WTC11 (cell line): Measurements from ENCODE around the gene ATP2A3. TPM values are rescaled to one million over a fixed set of nuclear protein-coding genes. Genes with fewer than 3 reads are reported as not detected.

ENCODE experiments used
- ATAC-seq: fragments of 200-7000 bp; cut with Tn5 transposase; 2 replicates; pipeline ENCODE4 v1.10.0; 2021; ENCODE audit warnings: mild to moderate bottlenecking, moderate library complexity
- CTCF ChIA-PET: fragments of 300-600 bp; sonication (Branson Sonifier 250); formaldehyde crosslinking; loops from one replicate; lab custom pipeline; 2021; ENCODE audit warnings: antibody characterized with exemption; lab: Charles Lee
- POLR2A ChIA-PET: fragments of 350-600 bp; sonication (Branson Sonifier 250); formaldehyde crosslinking; loops from one replicate; lab custom pipeline; 2021; ENCODE audit warnings: antibody characterized with exemption; lab: Charles Lee
- DNase-seq: peaks from one replicate; pipeline ENCODE4 v3.0.0; 2021; ENCODE audit warnings: low spot score
- H3K27ac Mint-ChIP-seq: 2 replicates; pipeline ENCODE4 v1.8.0; 2021; ENCODE audit warnings: mixed read lengths
- H3K27me3 Mint-ChIP-seq: 2 replicates; pipeline ENCODE4 v1.8.0; 2021; ENCODE audit warnings: low read depth, mild to moderate bottlenecking, moderate library complexity, mixed read lengths
- H3K36me3 Mint-ChIP-seq: 2 replicates; pipeline ENCODE4 v1.8.0; 2021; ENCODE audit warnings: mixed read lengths
- H3K4me1 Mint-ChIP-seq: 2 replicates; pipeline ENCODE4 v1.8.0; 2022; ENCODE audit warnings: mixed read lengths
- H3K4me3 Mint-ChIP-seq: 2 replicates; pipeline ENCODE4 v1.8.0; 2021; ENCODE audit warnings: mild to moderate bottlenecking, moderate library complexity, mixed read lengths
- H3K9me3 Mint-ChIP-seq: 2 replicates; pipeline ENCODE4 v1.8.0; 2021; ENCODE audit warnings: mixed read lengths
- AFF4 ChIP-seq: sonication (generic); formaldehyde crosslinking; IDR thresholded peaks from 2 replicates; pipeline ENCODE4 v1.8.1; 2023; ENCODE audit warnings: mild to moderate bottlenecking, missing genetic modification reagents, borderline replicate concordance
- ATF1 ChIP-seq: sonication (generic); formaldehyde crosslinking; IDR thresholded peaks from 2 replicates; pipeline ENCODE4 v1.8.1; 2023; ENCODE audit warnings: mild to moderate bottlenecking, moderate library complexity, missing genetic modification reagents
- ATF6 ChIP-seq: sonication (generic); formaldehyde crosslinking; IDR thresholded peaks from 2 replicates; pipeline ENCODE4 v1.8.1; 2023; ENCODE audit warnings: mild to moderate bottlenecking, missing genetic modification reagents
- CREB1 ChIP-seq: sonication (generic); formaldehyde crosslinking; IDR thresholded peaks from 2 replicates; pipeline ENCODE4 v1.8.0; 2023; ENCODE audit warnings: mild to moderate bottlenecking, missing genetic modification reagents
- ETV6 ChIP-seq: sonication (generic); formaldehyde crosslinking; IDR thresholded peaks from 2 replicates; pipeline ENCODE4 v1.8.1; 2022; ENCODE audit warnings: mild to moderate bottlenecking, missing genetic modification reagents
- FOXP1 ChIP-seq: sonication (generic); formaldehyde crosslinking; IDR thresholded peaks from 2 replicates; pipeline ENCODE4 v1.8.0; 2022; ENCODE audit warnings: missing genetic modification reagents, mild to moderate bottlenecking, moderate library complexity, borderline replicate concordance
- FOXP4 ChIP-seq: sonication (generic); formaldehyde crosslinking; IDR thresholded peaks from 2 replicates; pipeline ENCODE4 v1.8.0; 2022; ENCODE audit warnings: mild to moderate bottlenecking, missing genetic modification reagents
- HMGXB4 ChIP-seq: sonication (generic); formaldehyde crosslinking; IDR thresholded peaks from 2 replicates; pipeline ENCODE4 v1.8.1; 2023; ENCODE audit warnings: mild to moderate bottlenecking, moderate library complexity, missing genetic modification reagents
- IRF2 ChIP-seq: sonication (generic); formaldehyde crosslinking; IDR thresholded peaks from 2 replicates; pipeline ENCODE4 v1.8.0; 2022; ENCODE audit warnings: low read depth, missing genetic modification reagents, borderline replicate concordance
- NFE2L1 ChIP-seq: sonication (generic); formaldehyde crosslinking; IDR thresholded peaks from 2 replicates; pipeline ENCODE4 v1.8.1; 2023; ENCODE audit warnings: missing genetic modification reagents
- NR3C1 ChIP-seq: sonication (generic); formaldehyde crosslinking; conservative IDR thresholded peaks from 2 replicates; pipeline ENCODE4 v1.8.1; 2023; ENCODE audit warnings: low read depth, mild to moderate bottlenecking, missing genetic modification reagents
- PRDM15 ChIP-seq: sonication (generic); formaldehyde crosslinking; IDR thresholded peaks from 2 replicates; pipeline ENCODE4 v1.8.0; 2022; ENCODE audit warnings: missing genetic modification reagents
- RELA ChIP-seq: sonication (generic); formaldehyde crosslinking; IDR thresholded peaks from 2 replicates; pipeline ENCODE4 v1.8.1; 2022; ENCODE audit warnings: missing genetic modification reagents, mild to moderate bottlenecking, borderline replicate concordance
- RORB ChIP-seq: fragments of 250-450 bp; sonication (Bioruptor Pico); IDR thresholded peaks from 2 replicates; pipeline ENCODE4 v1.9.0; 2021; ENCODE audit warnings: mild to moderate bottlenecking
- SMAD3 ChIP-seq: sonication (generic); formaldehyde crosslinking; IDR thresholded peaks from 2 replicates; pipeline ENCODE4 v1.8.0; 2022; ENCODE audit warnings: missing genetic modification reagents, mild to moderate bottlenecking, borderline replicate concordance
- SMAD4 ChIP-seq: sonication (generic); formaldehyde crosslinking; IDR thresholded peaks from 2 replicates; pipeline ENCODE4 v1.8.0; 2022; ENCODE audit warnings: mild to moderate bottlenecking, missing genetic modification reagents
- TEAD4 ChIP-seq: sonication (generic); formaldehyde crosslinking; IDR thresholded peaks from 2 replicates; pipeline ENCODE4 v1.8.0; 2022; ENCODE audit warnings: mild to moderate bottlenecking, missing genetic modification reagents
- TP53 ChIP-seq: sonication (generic); formaldehyde crosslinking; IDR thresholded peaks from 2 replicates; pipeline ENCODE4 v1.8.1; 2023; ENCODE audit warnings: mild to moderate bottlenecking, missing genetic modification reagents
- ZNF121 ChIP-seq: sonication (generic); formaldehyde crosslinking; IDR thresholded peaks from 2 replicates; pipeline ENCODE4 v1.8.0; 2023; ENCODE audit warnings: missing genetic modification reagents
- ZSCAN18 ChIP-seq: fragments of 250-450 bp; sonication (Bioruptor Pico); IDR thresholded peaks from 2 replicates; pipeline ENCODE4 v2.1.2; 2022; ENCODE audit warnings: mild to moderate bottlenecking, moderate library complexity
- total RNA-seq: library from RNA; stranded (reverse); gene quantifications from 3 replicates; pipeline ENCODE4 v1.2.3, GENCODE V29; 2021

Gene ATP2A3
- total RNA-seq, 1 experiment from 2014 or later = 37.8 TPM

GRCh38 chr17:4008441-4009185 lies 44.4 kb upstream of the ATP2A3 start:
- no peak overlapping the region for H3K4me3 Mint-ChIP-seq
- POLR2A ChIA-PET = interaction anchor here (0.7 kb wide), 1 partner anchor 20 kb away, joined by 3 read pairs; no protein-coding TSS in a partner anchor
- H3K27ac Mint-ChIP-seq = no peak overlapping the region
- no peaks in the 10 kb centered on the region for H3K27me3 Mint-ChIP-seq
- ATAC-seq (no peak), DNase-seq (no peak)
- no peaks in the 10 kb centered on the region for H3K9me3 Mint-ChIP-seq
- H3K4me1 Mint-ChIP-seq = peaks cover 15% of the 10 kb centered on the region
- no peak for TF ChIP-seq IRF2
- no peak for TF ChIP-seq ETV6 (CRISPR knock-in tag)
- TF ChIP-seq ZSCAN18 = no peak
- no peak for TF ChIP-seq RORB (CRISPR knock-in tag)
- TF ChIP-seq ATF6 (CRISPR knock-in tag) = no peak
- no peak for TF ChIP-seq FOXP4 (CRISPR knock-in tag)
- TF ChIP-seq NFE2L1 (CRISPR knock-in tag) = no peak
- peaks cover 18% of the 10 kb centered on the region for H3K36me3 Mint-ChIP-seq
- CTCF ChIA-PET = interaction anchor here (0.6 to 7.3 kb wide), 21 partner anchors 9 to 412 kb away, joined by 3 to 85 read pairs (median 4); partner anchors contain the start of genes ATP2A3 and CAMKK1

GRCh38 chr17:4008082-4008435 lies 43.8 kb upstream of the ATP2A3 start:
- CTCF ChIA-PET = interaction anchor here (0.6 to 7.3 kb wide), 21 partner anchors 9 to 413 kb away, joined by 3 to 85 read pairs (median 5); partner anchors contain the start of genes ATP2A3 and CAMKK1
- TF ChIP-seq SMAD4 (CRISPR knock-in tag) = no peak
- TF ChIP-seq CREB1 (CRISPR knock-in tag) = no peak
- no peak for TF ChIP-seq NR3C1 (CRISPR knock-in tag)
- TF ChIP-seq PRDM15 = no peak
- no peak for TF ChIP-seq ATF1 (CRISPR knock-in tag)
- TF ChIP-seq TEAD4 (CRISPR knock-in tag) = no peak
- no peak for TF ChIP-seq TP53 (CRISPR knock-in tag)
- TF ChIP-seq RELA (CRISPR knock-in tag) = no peak
- no peak for TF ChIP-seq HMGXB4 (CRISPR knock-in tag)
- no peak for TF ChIP-seq AFF4 (CRISPR knock-in tag)
- TF ChIP-seq ZNF121 (CRISPR knock-in tag) = no peak
- no peak for TF ChIP-seq FOXP1
- TF ChIP-seq RORB (CRISPR knock-in tag) = no peak
- TF ChIP-seq SMAD3 (CRISPR knock-in tag) = no peak

More at GRCh38 chr17:4008082-4008435, 43.8 kb upstream of the ATP2A3 start:
- POLR2A ChIA-PET = interaction anchor here (0.7 to 1.2 kb wide), 2 partner anchors 15 to 19 kb away, joined by 3 read pairs; no protein-coding TSS in a partner anchor
- Mint-ChIP-seq H3K4me1 (peaks cover 19% of the 10 kb centered on the region), H3K9me3 (no peaks in the 10 kb centered on the region), H3K27me3 (no peaks in the 10 kb centered on the region), H3K27ac (no peak overlapping the region), H3K36me3 (peaks cover 14% of the 10 kb centered on the region), H3K4me3 (no peak overlapping the region)
- no peak for ATAC-seq
- no peak for DNase-seq
